ENCODE data around the gene MTMR2. TPM values are rescaled to one million over a fixed set of nuclear protein-coding genes. Genes with fewer than 3 reads are reported as not detected.

The MTMR2 gene
- total and polyA plus RNA-seq, 10 of the 15 experiments (the other 5 are each of a cell fraction or from before 2014, with no cell fraction given): 7.6 to 46.6 (median 22.5) TPM

GRCh38 chr11:95919514-95919913, 4.4 kb downstream of the MTMR2 start:
- Histone ChIP-seq H3K27me3 (replicated peaks in 1 of 2; ENCODE audit: control insufficient read depth in 2 of 2, insufficient read depth in 2 of 2, low read length in 1 of 2) (no peaks in the 10 kb centered on the region), H3K79me2 (ENCODE audit: control insufficient read depth, insufficient read depth, low read length) (peaks cover 17% of the 10 kb centered on the region), H3K4me3 (no peak overlapping the region), H2AFZ (ENCODE audit: control insufficient read depth, low read depth, low read length) (no peak overlapping the region), H4K20me1 (ENCODE audit: control insufficient read depth, insufficient read depth) (no peaks in the 10 kb centered on the region), H3K9me3 (replicated peaks; ENCODE audit: control insufficient read depth, insufficient read depth, low read length) (no peaks in the 10 kb centered on the region), H3K36me3 (ENCODE audit: control insufficient read depth in 2 of 2, insufficient read depth in 2 of 2, low read length in 1 of 2) (no peaks in the 10 kb centered on the region), H3K9ac (ENCODE audit: control insufficient read depth, insufficient read depth, low read length) (no peak overlapping the region), H3K4me2 (ENCODE audit: control insufficient read depth, insufficient read depth) (no peak overlapping the region), H3K27ac (ENCODE audit: control insufficient read depth, insufficient read depth) (no peak overlapping the region), H3K4me1 (ENCODE audit: control insufficient read depth, insufficient read depth, low read length) (no peaks in the 10 kb centered on the region)
- 100% methylated on average over 3 of the region's 3 CpGs for WGBS (ENCODE audit: insufficient coverage, insufficient replicate concordance, low lambda C conversion rate, missing lambda C conversion rate)
- DNase-seq (ENCODE audit: low read depth, low spot score) (no peak), FAIRE-seq (no peak), ATAC-seq (no peak)
- intact Hi-C loops (cut with micrococcal nuclease; ENCODE audit: unreplicated experiment): no loop called here
- TF ChIP-seq TARDBP (IDR thresholded peaks at IDR 0.05; ENCODE audit: borderline replicate concordance): no peak
- in situ Hi-C loops (cut with MboI): no loop called here
- ChIA-PET SMC1A (ENCODE audit: uncharacterized antibody, unreplicated experiment) (interaction anchor here (0.7 to 1.5 kb wide), 2 partner anchors 128 to 340 kb away, joined by 3 read pairs; no protein-coding TSS in a partner anchor), POLR2A (no interaction called here), RAD21 (ENCODE audit: unreplicated experiment) (no interaction called here), CTCF (interaction anchor here (1.0 kb wide), 1 partner anchor 11 kb away, joined by 4 read pairs; no protein-coding TSS in a partner anchor)
- no TSS peak for BruUV-seq (replicated peaks)

GRCh38 chr11:95918720-95919119, 5.2 kb downstream of the MTMR2 start:
- no peaks in the 10 kb centered on the region for H3K9me3 ChIP-seq (replicated peaks; ENCODE audit: control insufficient read depth, insufficient read depth, low read length)
- CTCF ChIA-PET: no interaction called here
- no TSS peak for BruUV-seq (replicated peaks)
- H3K27me3 ChIP-seq (replicated peaks in 1 of 2; ENCODE audit: control insufficient read depth in 2 of 2, insufficient read depth in 2 of 2, low read length in 1 of 2): no peaks in the 10 kb centered on the region
- no peaks in the 10 kb centered on the region for H3K36me3 ChIP-seq (ENCODE audit: control insufficient read depth in 2 of 2, insufficient read depth in 2 of 2, low read length in 1 of 2)
- TF ChIP-seq BCL3 (IDR thresholded peaks at IDR 0.05; ENCODE audit: borderline replicate concordance, insufficient read depth, low read depth, low read length, poor library complexity, severe bottlenecking): no peak
- no peak for TF ChIP-seq ASH2L (IDR thresholded peaks at IDR 0.05; ENCODE audit: borderline replicate concordance, low read depth)
- TF ChIP-seq PAX5 (IDR thresholded peaks at IDR 0.05; ENCODE audit: borderline replicate concordance, low read depth, low read length): no peak
- TF ChIP-seq SP1 (IDR thresholded peaks at IDR 0.05; ENCODE audit: low read depth, low read length): no peak
- TF ChIP-seq ETV6 (conservative IDR thresholded peaks at IDR 0.05 in 1 of 2, IDR thresholded peaks at IDR 0.05 in 1 of 2; ENCODE audit: borderline replicate concordance in 1 of 2, low read depth in 1 of 2): no peak
- ATAC-seq (no peak), DNase-seq (ENCODE audit: low read depth, low spot score) (no peak), FAIRE-seq (no peak)
- intact Hi-C loops (cut with micrococcal nuclease; ENCODE audit: unreplicated experiment) (no loop called here), in situ Hi-C loops (cut with MboI) (no loop called here)
- WGBS (ENCODE audit: insufficient coverage, insufficient replicate concordance, low lambda C conversion rate, missing lambda C conversion rate): 98% methylated on average over 3 of the region's 3 CpGs
- POLR2A ChIA-PET: interaction anchor here (1.1 kb wide), 1 partner anchor 127 kb away, joined by 3 read pairs; no protein-coding TSS in a partner anchor
- no peak overlapping the region for H3K4me3 ChIP-seq
- no peak overlapping the region for H3K9ac ChIP-seq (ENCODE audit: control insufficient read depth, insufficient read depth, low read length)
- peaks cover 10% of the 10 kb centered on the region for H3K79me2 ChIP-seq (ENCODE audit: control insufficient read depth, insufficient read depth, low read length)
- no peak overlapping the region for H3K4me2 ChIP-seq (ENCODE audit: control insufficient read depth, insufficient read depth)
- SMC1A ChIA-PET (ENCODE audit: uncharacterized antibody, unreplicated experiment): interaction anchor here (0.8 to 1.5 kb wide), 2 partner anchors 128 to 475 kb away, joined by 3 read pairs; no protein-coding TSS in a partner anchor
- no peaks in the 10 kb centered on the region for H3K4me1 ChIP-seq (ENCODE audit: control insufficient read depth, insufficient read depth, low read length)
- no peak overlapping the region for H2AFZ ChIP-seq (ENCODE audit: control insufficient read depth, low read depth, low read length)
- RAD21 ChIA-PET (ENCODE audit: unreplicated experiment): no interaction called here
- no peak overlapping the region for H3K27ac ChIP-seq (ENCODE audit: control insufficient read depth, insufficient read depth)
- H4K20me1 ChIP-seq (ENCODE audit: control insufficient read depth, insufficient read depth): no peaks in the 10 kb centered on the region
